Measurements from ENCODE around the gene TAF9. TPM values are rescaled to one million over a fixed set of nuclear protein-coding genes. Genes with fewer than 3 reads are reported as not detected.
A peak's percentile ranks its signal among the peaks of the same experiment; 100 is the strongest.

TAF9 gene
- total RNA-seq, 4 donors from 2014 or later, result 35.3 to 58.6 (median 45.6) TPM

- TF ChIP-seq CTCF (IDR thresholded peaks at IDR 0.05 in 4 of 5, conservative IDR thresholded peaks at IDR 0.05 in 1 of 5), result no peak
- no peak for TF ChIP-seq POLR2A (IDR thresholded peaks at IDR 0.05)
- DNase-seq (no peak), ATAC-seq (no peak)
- Histone ChIP-seq H3K4me1 (no peaks in the 10 kb centered on the region), H3K36me3 (no peaks in the 10 kb centered on the region), H3K27ac (no peak overlapping the region), H3K9me3 (no peaks in the 10 kb centered on the region), H3K4me3 (no peak overlapping the region), H3K27me3 (no peaks in the 10 kb centered on the region)
- intact Hi-C loops (cut with DNase I; ENCODE audit: low total_unique reads), result no loop called here
- in situ Hi-C loops (cut with MboI; ENCODE audit: low sequenced_read_pairs in 4 of 4), result no loop called here
Observed at GRCh38 chr5:69326365-69326764, 43.0 kb downstream of the TAF9 start.

DNA sequence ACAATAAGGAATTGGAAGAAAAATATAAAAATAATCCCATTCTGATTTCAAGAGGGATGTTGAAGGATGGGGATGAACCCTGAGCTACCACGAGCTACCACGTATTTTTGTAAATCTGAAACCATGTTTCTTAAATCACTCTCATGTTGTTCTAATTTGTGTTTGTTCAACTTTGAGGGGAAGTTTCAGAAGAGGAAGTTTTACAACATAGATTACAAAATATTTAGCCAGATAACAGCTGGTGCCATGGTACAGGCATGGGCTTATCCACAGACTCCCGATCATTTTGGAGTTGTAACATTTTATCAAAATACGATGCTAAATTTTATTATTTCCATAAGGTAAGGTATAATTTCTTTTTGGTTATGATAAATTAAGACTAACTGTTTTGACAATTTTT lies 51.9 kb downstream of the TAF9 start:
- in situ Hi-C loops (cut with MboI; ENCODE audit: low sequenced_read_pairs in 4 of 4) (no loop called here), intact Hi-C loops (cut with DNase I; ENCODE audit: low total_unique reads) (no loop called here)
- H3K27ac ChIP-seq, result no peak overlapping the region
- peaks cover 0 to 10% of the 10 kb centered on the region in 2 donors for H3K36me3 ChIP-seq
- ATAC-seq (no peak), DNase-seq (no peak)
- TF ChIP-seq POLR2A (IDR thresholded peaks at IDR 0.05) (no peak), CTCF (IDR thresholded peaks at IDR 0.05 in 4 of 5, conservative IDR thresholded peaks at IDR 0.05 in 1 of 5) (no peak)
- no peaks in the 10 kb centered on the region for H3K27me3 ChIP-seq
- no peaks in the 10 kb centered on the region for H3K9me3 ChIP-seq
- H3K4me1 ChIP-seq, result no peaks in the 10 kb centered on the region
- no peak overlapping the region for H3K4me3 ChIP-seq

- Histone ChIP-seq H3K27me3 (no peaks in the 10 kb centered on the region), H3K36me3 (peaks cover 0 to 10% of the 10 kb centered on the region in 2 donors)
- in situ Hi-C loops (cut with MboI; ENCODE audit: low sequenced_read_pairs in 4 of 4), result no loop called here
Observed at GRCh38 chr5:69315972-69316371, 53.3 kb downstream of the TAF9 start.

More at GRCh38 chr5:69315972-69316371, 53.3 kb downstream of the TAF9 start:
- no peaks in the 10 kb centered on the region for H3K9me3 ChIP-seq
- H3K4me1 ChIP-seq, result no peaks in the 10 kb centered on the region
- H3K27ac ChIP-seq, result no peak overlapping the region
- DNase-seq (no peak), ATAC-seq (peak; percentile 52 to 55)
- intact Hi-C loops (cut with DNase I; ENCODE audit: low total_unique reads), result no loop called here
- no peak for TF ChIP-seq POLR2A (IDR thresholded peaks at IDR 0.05)
- TF ChIP-seq CTCF (IDR thresholded peaks at IDR 0.05 in 4 of 5, conservative IDR thresholded peaks at IDR 0.05 in 1 of 5), result no peak
- no peak overlapping the region for H3K4me3 ChIP-seq

Other genes with a start within 250 kb of the TAF9 start
- 10 to 100 TPM in 1 of 4 donors, 1 to 10 TPM in 2, under 1 TPM in 1; 0.84 to 11.1 (median 2.7) TPM for gene CCNB1, start 202.4 kb downstream of the TAF9 start, total RNA-seq
- 1 to 10 TPM in 3 of 4 donors, under 1 TPM in 1; 0.87 to 4.9 (median 1.8) TPM for gene CENPH, start 179.9 kb downstream of the TAF9 start, total RNA-seq
- gene CDK7, start 134.6 kb downstream of the TAF9 start, total RNA-seq, result 10 to 100 TPM; 23.4 to 31.6 (median 28.0) TPM
- 1 to 10 TPM in 3 of 4 donors, under 1 TPM in 1; 0.49 to 3.1 (median 2.1) TPM for gene CCDC125, start 36.7 kb downstream of the TAF9 start, total RNA-seq
- gene AK6, start within 50 bp of the TAF9 start, total RNA-seq, result 10 to 100 TPM; 24.4 to 49.3 (median 32.5) TPM
- 10 to 100 TPM in 3 of 4 donors, 1 to 10 TPM in 1; 7.3 to 18.3 (median 11.9) TPM for gene RAD17, start 298 bp upstream of the TAF9 start, total RNA-seq
- gene MARVELD2, start 45.6 kb upstream of the TAF9 start, total RNA-seq, result 1 to 10 TPM in 2 of 4 donors, under 1 TPM in 2; 0.16 to 3.1 (median 1.4) TPM
- gene OCLN, start 123.3 kb upstream of the TAF9 start, total RNA-seq, result under 1 TPM; 0.39 to 0.87 (median 0.62) TPM
- gene GTF2H2C, start 190.7 kb upstream of the TAF9 start, total RNA-seq, result 10 to 100 TPM in 3 of 4 donors, 1 to 10 TPM in 1; 9.4 to 17.0 (median 11.1) TPM

Measured in gastrocnemius medialis (tissue), 4 donors.